IPS-11a (cell line): ENCODE data around the gene RTL1.

Source experiments
- H3K4me3 ChIP-seq: one replicate; pipeline ENCODE4 v1.5.1; 2013; ENCODE audit warnings: low read depth, low read length, control low read depth

The RTL1 gene

GRCh38 chr14:100882991-100883788, 20.3 kb downstream of the RTL1 start:
- no peak overlapping the region for H3K4me3 ChIP-seq

- no peak overlapping the region for H3K4me3 ChIP-seq
Observed at GRCh38 chr14:100882026-100882967, 21.2 kb downstream of the RTL1 start.

- H3K4me3 ChIP-seq = no peak overlapping the region
Observed at GRCh38 chr14:100881211-100882025, 22.1 kb downstream of the RTL1 start.

- no peak overlapping the region for H3K4me3 ChIP-seq
Observed at GRCh38 chr14:100880271-100881101, 23.0 kb downstream of the RTL1 start.

GRCh38 chr14:100879782-100880181, 23.7 kb downstream of the RTL1 start:
- no peak overlapping the region for H3K4me3 ChIP-seq

GRCh38 chr14:100879194-100879593, 24.3 kb downstream of the RTL1 start:
- no peak overlapping the region for H3K4me3 ChIP-seq

- H3K4me3 ChIP-seq = no peak overlapping the region
Observed at GRCh38 chr14:100878271-100879146, 25.0 kb downstream of the RTL1 start.

- H3K4me3 ChIP-seq = no peak overlapping the region
Observed at GRCh38 chr14:100875861-100876590, 27.5 kb downstream of the RTL1 start.

- no peak overlapping the region for H3K4me3 ChIP-seq
Observed at GRCh38 chr14:100875126-100875525, 28.4 kb downstream of the RTL1 start.

GRCh38 chr14:100874411-100875091, 29.0 kb downstream of the RTL1 start:
- no peak overlapping the region for H3K4me3 ChIP-seq

GRCh38 chr14:100874051-100874410, 29.5 kb downstream of the RTL1 start:
- H3K4me3 ChIP-seq = no peak overlapping the region

GRCh38 chr14:100873096-100873482, 30.4 kb downstream of the RTL1 start:
- no peak overlapping the region for H3K4me3 ChIP-seq

GRCh38 chr14:100872259-100873095, 31.0 kb downstream of the RTL1 start:
- no peak overlapping the region for H3K4me3 ChIP-seq

GRCh38 chr14:100871234-100872186, 32.0 kb downstream of the RTL1 start:
- H3K4me3 ChIP-seq = no peak overlapping the region

GRCh38 chr14:100868621-100869370, 34.7 kb downstream of the RTL1 start:
- no peak overlapping the region for H3K4me3 ChIP-seq
